Measurements from ENCODE around the gene COL13A1.

COL13A1 gene

DNA sequence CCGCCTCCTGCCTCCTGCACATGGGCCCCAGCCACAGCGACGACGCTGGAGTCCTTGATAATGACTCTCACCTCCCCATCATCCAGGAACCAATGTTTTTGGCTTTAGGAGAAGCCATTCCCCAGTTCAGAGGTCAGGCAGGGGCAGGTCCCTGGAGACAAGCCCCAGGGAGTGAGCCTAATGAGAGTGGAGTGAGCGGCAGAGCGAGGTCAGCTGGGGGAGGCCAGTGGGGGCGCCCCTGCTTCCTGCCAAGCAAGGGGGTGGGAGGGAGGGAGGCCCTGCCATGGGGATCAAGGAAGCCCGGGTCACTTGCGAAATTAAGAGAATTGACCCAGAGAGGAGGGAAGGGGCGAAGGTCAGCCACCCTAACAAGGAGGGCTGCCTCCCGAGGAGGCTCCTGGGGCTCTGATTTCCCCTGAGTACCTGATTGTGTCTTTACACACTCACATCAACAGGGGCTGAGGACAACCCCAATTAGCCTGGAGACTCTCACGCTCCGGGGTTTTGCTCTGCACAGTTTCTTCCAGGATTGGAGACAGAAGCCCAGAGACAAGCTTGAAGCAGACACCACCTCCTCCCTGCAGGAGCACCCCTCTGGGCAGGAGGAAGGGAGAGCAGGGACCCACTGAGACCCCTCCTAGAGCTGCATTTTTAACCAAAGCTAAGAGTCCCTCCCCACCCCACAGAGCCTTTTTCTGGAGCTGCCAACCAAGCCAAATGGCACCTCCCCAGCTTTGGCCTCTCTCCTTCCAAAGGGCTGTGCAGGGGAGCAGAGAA lies 112.1 kb downstream of the COL13A1 start:
- DNase-seq, result no peak

DNA sequence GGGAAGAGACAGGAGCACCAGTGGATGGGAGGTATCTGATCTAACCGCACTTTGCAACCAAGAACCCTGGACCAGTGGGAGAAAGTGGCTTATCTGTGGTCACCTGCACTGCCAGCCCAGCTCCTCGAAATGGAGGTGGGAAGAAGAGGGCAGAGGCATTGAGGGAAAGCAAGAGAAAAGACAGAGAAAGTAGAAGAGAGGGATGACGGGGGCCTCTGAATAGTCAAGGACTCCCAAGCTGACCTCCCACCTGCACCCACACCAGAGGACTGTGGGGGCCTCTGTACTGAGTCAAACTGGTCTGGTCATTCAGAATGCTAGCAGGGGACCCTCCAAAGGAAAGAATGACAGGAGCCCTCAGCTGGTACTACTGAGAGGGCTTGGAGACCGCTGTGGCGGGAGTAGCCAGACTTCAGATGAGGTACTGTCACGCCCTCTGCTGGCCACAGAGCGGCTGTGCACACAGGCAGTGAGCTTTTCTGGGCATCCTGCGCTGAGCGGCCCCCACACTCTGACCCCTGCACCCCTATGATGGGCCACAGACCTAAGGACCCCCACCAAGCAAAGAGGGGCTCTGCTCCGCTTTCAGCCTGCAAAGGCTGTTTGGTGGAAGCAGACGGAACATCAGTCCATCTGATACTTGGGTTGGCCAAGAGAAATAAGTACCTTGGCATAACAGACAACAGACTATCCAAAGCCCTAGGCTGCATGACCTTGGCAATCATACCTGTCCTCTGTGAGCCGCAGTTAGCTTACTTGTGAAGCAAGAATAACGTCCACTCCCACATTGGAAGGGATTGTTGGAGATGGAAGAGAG lies 112.9 kb downstream of the COL13A1 start:
- DNase-seq, result no peak

DNA sequence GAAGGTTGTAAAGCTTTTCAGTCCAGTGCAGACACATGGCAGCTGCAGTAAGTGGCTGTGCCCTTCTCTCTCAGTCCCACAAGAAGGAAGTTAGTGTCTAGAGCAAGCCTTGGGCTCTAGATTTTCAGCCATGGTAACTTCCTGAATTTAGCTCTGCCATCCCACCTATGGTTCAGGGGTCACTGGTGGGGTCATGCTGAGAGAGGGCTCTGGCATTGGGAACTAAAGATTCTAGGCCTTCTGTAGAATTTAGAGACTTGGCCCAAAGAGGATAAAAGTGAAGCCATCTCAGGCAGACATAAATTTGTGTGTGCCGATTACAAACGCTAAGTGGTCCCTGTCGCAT lies 113.5 kb downstream of the COL13A1 start:
- DNase-seq, result no peak

DNA sequence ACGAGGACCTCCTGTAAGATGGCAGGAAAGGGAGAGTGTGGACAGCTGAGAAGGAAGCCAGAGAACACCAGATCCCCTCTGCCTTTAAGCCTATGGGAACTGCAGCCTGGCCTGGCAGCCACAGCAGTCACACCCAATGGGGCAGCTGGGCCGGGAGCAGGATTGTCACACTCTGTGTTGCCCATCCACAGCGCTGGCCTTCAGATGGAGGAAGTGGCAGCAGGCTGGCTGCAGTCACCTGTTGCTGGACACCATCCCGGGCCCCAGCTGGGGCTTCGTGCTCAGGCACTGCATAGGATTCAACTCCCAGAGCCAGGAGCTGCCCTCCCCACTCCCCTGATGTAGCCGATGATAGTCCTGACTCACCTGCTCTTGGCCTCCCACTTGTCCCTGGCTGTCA lies 114.4 kb downstream of the COL13A1 start:
- no peak for DNase-seq

DNA sequence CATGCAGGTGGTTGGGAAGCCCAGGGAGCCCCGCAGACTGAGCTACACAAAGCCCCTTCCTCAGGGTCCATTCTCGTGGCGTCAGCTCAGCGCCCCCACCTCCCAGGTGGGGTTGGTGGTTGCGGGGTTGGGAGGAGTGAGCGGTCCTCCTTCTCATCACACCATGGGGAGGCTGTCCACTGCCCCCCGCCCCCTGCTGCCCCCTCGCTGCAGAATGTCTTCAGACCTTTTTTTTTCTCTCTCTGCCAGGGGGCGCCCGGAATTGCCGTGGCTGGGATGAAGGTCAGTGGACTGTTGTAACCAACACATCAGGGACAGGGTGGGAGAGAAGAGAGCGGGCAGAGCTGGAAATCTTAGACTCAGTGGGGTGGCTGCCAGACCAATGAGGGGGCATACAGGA lies 116.3 kb downstream of the COL13A1 start:
- no peak for DNase-seq

DNA sequence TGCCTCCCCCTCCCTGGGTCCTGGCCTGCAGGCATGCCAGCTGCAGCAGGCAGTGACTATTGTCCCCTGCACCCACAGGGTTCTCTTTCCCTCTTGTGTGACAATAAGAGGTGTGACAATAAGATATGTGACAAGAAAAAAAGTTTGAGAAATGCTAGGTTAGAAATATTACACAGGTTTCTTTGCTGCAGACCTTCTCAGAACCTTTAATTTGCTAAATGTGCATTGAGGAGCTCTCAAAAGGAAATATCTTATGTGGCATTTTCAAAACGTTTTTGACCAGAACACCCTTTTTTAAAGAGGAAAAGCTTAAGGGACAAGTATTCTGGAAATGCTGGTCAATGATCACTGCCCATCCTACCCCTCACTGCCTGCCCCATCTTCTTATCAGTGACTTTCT lies 117.5 kb downstream of the COL13A1 start:
- DNase-seq, result no peak

DNA sequence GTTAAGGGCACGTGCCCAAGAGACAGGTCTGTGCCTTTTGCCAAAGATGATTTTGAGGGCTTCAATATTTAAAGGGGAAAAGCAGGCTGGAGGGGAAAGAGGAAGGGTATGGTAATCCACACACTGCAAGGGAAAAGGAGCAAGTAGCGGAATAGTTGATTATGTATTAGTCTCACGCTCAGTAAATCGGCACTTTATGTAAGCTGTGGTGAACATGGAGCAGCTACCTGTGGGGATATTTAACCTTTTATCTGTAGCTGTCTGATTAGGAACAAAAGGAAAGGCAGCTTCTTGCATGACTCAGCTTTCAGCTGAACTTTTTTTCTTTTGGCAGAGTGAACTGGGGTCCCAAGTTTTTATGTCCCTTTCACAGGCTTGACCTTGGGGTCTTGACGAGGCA lies 123.4 kb downstream of the COL13A1 start:
- no peak for DNase-seq

DNA sequence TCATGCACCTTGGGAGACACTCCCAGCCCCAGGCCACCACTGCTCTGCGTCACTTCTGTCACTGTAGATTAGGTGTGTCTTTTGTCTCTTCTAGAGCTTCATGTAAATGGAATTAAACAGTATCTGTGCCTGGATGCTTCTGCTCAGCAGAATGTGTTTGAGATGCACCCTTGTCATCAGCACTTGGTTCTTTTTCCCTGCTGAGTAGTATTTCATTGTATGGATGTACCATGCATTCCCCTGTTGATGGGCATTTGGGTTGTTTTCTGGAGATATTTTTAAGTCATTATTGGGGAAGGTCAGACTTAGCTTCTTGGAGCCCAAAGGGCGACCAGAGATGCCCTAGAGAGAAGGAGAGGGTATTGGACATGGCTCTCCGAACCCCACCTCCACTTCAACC lies 126.6 kb downstream of the COL13A1 start:
- no peak for DNase-seq

DNA sequence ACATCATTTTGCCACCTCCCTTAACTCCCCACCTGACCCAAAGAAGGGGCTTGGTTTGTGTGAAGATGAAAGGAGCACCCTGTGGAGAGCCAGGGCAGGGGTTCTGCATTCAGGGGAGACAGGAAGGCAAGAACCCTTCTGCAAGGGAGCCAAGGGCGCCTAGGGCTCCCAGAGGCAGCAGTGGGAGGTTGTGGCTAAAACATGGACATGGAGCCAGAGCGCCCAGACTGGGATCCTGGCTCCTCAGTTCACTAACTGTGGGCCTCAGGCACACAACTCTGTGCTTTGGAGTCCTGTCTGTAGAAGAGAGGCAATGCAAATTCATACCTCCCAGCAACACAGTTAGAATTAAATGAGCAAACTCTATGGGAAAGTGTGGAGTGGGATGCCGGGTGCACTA lies 127.9 kb downstream of the COL13A1 start:
- no peak for DNase-seq

DNA sequence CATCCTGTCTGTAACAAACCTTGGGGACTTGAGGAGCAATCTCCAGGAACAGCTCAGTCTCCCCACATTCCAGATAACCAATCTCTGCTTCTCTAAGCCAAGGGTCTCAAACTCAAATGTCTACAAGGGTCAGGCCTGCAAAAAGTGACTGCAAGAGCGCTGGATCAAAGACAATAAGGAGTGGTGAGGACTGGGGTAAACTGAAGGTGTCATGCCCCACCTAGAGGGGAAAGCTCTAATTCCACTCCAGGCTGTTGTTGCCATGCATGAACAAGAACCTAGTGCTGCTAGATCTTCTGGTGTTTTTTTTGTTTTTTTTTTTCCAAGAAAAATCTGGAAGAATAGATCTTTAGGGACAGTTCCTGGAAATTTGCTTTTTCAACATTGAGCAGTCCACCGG lies 133.1 kb downstream of the COL13A1 start:
- DNase-seq, result no peak

DNA sequence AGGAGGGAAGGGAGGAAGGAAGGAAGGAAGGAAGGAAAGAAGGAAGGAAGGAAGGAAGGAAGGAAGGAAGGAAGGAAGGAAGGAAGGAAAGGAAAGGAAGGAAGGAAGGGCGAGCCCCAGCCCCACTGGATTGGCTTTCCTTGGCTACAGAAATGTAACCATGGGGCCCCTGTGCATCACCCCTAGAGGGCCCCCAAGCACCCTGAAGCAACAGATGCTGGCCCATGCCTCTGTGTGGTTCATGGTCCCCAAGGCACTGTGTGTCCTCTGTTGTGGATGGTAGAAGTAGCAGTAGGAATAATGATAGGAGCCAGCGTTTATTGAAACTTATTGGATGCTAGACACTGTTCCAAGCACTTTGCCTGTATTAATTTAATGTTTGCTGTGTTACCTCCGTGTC lies 134.4 kb downstream of the COL13A1 start:
- no peak for DNase-seq

DNA sequence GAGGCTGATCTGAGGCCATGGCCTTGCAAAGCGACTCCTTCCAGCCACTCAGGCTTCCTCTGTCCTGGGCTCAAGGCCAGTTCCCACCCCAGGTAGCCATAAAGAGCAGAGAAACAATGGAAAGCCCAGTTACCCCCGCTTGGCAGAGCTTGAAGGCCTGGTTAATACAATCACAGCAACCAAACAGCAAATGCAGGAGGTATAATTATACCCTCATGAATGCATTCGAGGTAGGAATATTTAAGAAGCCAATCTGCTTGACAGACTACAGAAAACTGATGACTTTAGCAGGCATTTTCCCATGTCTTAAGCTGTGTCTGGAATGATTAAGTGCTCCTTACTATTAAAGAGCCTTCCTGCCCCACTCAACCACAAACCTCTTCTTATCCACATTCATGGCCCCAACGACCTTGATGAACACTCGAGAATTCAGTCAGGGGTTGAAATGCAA lies 136.9 kb downstream of the COL13A1 start:
- DNase-seq, result no peak

DNA sequence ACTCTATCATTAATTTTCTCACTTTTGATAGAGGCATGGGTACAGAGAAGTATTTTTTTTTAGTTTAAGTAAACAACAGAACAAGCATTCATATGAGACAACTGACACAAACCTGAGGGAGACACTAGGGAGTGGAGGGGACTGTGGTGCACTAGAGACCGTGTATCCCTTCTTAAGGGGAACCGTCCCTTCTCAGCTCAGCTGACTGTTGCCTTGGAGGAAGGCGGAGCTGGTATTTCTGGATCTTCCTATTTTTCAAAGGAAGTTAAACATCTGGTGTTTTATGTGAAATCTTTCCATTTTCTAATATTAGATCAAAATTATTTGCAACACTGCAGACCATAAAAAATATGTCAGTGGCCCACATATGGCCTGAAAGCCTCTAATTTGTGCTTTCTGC lies 137.4 kb downstream of the COL13A1 start:
- DNase-seq, result no peak

DNA sequence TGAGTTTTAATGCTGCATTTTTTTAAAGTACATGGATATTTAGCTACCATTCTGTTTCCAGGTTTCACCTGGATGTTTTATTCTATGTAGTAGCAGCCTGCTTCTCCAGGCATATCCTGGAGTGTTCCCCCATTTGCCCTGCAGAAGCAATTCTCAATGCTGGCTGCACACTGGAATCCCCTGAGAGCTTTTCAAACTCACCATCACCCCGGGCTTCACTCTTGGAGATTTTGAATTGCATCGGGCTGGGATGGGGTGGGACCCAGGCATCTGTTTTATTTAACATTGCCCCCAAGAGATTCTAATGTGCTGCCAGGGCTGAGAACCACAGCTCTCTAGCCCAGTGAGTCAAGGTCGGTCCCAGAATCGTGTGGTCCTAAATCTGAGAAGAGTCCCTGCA lies 137.8 kb downstream of the COL13A1 start:
- no peak for DNase-seq

DNA sequence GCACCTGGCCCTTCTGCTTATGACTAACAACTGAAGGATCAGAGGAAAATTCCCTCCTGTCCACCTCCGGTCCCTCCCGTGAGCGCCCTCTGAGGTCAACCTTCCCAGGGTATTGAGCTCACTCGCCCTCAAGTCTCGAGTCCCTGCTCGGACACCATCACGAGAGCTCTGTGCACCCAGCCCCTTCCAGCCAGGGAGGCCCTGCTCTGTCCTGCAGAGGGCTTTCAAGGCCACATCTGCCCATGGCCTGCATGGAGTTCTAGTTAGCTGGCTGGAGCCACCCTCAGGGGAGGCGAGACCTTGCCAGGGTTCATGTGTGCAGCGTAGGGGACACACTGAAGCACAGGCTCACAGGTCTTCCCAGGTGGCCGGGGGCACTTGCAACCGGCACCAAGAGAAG lies 140.0 kb downstream of the COL13A1 start:
- DNase-seq, result no peak

DNA sequence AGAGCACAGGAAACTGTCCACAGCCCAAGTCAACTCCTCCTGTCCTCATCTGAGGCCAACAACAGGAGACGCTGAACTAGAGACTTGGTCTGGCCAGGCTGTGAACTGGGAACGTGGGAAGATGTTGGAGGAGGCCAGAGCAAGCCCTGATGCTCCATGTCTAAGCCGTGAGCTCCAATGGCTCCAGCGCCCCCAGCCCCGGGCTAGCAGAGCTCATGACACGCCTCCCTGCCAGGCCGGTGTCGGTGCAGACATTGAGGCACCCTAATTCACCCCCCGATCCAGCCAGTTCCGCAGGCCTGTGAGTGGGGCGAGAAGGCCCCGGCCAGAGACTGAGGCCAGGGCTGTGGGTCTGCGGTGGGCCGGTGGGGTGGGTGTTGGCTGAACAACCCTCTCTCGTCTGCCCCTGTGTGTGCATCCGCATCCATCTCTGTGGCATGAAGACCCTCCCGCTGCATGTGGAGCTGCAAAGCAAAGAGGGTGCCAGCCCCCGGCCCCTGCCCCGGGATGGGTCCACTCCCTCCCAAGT lies 141.7 kb downstream of the COL13A1 start:
- DNase-seq, result no peak

DNA sequence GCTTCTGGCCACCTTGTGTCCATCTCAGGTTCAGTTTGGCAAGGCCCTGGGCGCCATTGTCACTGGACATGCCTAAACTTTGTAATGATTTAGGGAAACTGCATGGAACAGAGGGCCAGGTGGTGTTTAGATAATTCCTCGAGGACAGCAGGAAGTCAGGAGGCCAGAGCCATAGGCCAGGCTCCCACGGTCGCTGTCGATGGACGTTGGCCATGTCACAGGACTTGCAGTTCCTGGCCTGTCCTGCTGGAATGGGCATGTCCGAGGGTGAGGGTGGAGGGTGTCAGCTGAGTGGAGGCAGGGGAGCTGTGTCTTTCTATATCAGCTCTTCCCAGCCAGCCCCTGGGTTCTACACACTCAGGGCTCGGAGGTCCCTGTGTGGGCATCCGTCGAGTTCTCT lies 143.1 kb downstream of the COL13A1 start:
- no peak for DNase-seq

DNA sequence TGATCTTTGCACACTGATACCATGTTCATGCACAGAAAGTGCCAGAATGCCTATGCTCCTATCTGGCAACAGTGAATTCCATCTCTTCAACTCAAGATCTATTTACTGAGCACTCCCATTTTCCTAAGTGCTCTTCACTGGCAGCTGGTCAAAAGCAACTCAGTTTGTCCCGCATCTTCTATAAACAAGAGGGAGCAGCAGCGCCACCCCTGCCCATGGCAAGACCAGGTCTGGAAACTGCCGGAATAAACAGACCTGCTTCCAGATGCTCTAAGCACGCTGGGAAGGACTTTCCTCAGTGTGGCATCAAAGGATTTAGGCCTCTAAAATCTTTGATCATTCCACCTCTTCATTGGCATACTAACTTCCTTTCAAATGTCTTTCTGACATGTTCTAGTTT lies 146.6 kb downstream of the COL13A1 start:
- DNase-seq, result no peak

DNA sequence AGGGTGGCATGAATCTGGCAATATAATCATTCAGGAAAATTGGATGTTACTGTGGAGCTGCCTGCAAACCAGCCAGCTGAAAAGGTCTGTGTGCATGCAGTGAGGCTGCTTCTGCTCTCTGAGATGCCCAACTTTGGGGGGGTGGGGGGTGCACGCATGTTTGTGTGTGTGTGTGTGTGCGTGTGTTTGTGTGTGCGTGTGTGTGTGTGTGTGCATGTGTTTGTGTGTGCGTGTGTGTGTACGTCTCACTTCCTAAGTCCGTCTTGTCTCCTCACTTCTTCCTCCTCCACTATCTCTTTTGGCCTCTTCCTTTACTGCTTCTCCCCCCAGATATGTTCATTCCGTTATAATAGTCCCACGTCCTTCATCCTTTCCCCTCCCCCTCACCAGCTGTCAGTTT lies 148.1 kb downstream of the COL13A1 start:
- DNase-seq, result no peak

DNA sequence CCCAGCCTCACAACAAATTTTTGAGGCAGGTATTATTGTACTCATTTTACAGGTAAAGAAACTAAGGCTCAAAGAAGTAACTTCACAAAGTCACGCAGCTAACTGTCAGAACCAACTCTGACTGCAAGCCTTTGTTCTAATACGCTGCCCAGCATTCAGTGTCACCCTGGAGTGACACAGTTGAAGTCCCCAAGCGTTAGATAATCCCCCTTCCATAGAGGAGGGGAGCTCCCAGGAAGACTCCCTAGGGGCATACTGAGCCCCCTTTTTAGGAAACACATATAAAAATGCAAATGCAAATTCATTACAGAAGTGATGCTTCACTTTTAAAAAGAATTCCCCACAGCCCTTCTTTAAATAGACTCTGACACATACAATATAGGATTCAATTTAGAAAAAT lies 150.0 kb downstream of the COL13A1 start:
- DNase-seq, result no peak

DNA sequence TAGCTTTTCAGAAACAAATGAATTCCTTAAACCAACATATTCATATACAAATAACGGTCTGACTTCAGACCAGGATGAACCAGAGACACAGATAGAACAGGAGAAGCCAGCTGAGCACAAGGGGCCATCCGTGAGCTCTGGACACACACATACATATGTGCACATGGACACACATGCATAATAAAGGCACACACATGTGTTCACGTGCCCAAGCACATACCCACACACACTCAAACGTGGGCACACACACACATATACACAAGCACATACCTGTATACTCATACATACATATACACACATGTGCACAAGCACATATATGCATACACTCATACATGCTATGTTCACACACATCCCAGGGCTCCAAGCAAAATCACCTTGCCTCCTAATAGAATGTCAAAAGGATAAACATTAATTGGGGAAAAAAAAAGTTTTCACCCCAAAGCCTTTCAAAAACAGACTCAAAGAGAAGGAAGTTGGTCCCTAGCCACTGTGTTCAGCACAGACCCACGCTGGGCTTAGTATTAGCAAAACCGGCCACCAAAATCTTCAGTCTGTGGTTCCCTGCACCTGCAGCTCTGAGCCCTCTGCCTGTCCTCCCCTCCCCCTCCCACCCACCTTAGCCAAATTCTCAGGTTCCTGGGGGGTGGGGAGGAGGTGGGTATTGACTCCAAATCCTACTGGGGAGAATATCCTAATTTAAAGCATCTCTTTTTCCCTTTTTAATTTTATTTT lies 150.5 kb downstream of the COL13A1 start:
- DNase-seq, result no peak

DNA sequence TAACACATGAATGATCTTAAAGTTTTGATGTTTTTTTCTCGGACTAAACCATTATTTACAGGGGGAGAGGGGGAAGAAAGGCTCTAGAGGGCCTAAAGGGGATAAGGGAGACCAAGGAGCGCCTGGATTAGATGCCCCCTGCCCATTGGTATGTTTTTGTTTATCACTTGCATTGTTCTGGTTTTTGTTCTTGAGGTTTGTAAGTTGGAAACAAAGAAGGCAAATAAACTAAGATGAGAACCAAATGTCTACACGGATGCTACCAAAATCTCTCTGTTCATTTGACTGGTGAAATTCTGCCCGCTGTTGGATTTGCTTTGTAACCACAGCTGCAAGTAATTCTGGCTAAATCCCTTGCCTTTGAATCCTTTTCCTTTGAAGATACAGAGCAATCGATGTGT lies 151.1 kb downstream of the COL13A1 start:
- no peak for DNase-seq

DNA sequence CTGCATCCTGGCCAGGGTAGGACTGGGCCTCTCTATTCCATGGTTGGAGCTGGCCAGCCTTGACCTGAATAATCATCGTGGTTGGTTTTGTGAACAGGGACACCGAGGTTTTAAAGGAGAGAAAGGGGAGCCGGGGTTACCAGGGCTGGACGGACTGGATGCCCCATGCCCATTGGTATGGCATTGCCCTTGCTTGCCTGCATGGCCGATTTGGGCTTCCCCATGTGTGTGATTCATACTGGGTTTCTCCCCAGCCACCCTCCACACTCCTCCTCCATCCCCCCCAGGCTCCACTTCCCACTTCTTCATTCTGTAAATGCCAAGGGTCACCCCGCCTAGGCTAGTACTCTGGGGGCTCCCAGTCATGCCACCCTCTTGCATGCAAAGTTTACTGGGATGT lies 152.1 kb downstream of the COL13A1 start:
- no peak for DNase-seq

Data from SIG-M5 (cell line).